SK-N-SH (cell line): ENCODE measurements around the gene CYP4F22. TPM values are rescaled to one million over a fixed set of nuclear protein-coding genes. Genes with fewer than 3 reads are reported as not detected.

ENCODE experiments used
- CTCF ChIA-PET: fragments of 300-600, 350-600 bp; formaldehyde crosslinking; extraction: SDS; loops from one replicate; lab custom pipeline; 2021; lab: Yijun Ruan, JAX
- POLR2A ChIA-PET: fragments of 350-600 bp; sonication (Branson Sonifier 250); formaldehyde crosslinking; extraction: SDS; loops from one replicate; lab custom pipeline; 2020; ENCODE audit warnings: antibody characterized with exemption, inconsistent platforms; lab: Yijun Ruan, JAX
- DNase-seq: peaks from one replicate; pipeline ENCODE4 v3.0.0; 2012
- H2AFZ ChIP-seq: fragments of 200-600 bp; sonication (generic); 2 replicates; pipeline ENCODE4 v1.8.1; 2016; ENCODE audit warnings: antibody characterized with exemption, mild to moderate bottlenecking, low read depth
- H3F3A ChIP-seq: fragments of 200-600 bp; sonication (generic); replicated peaks from 2 replicates; pipeline ENCODE3; 2016; ENCODE audit warnings: antibody characterized with exemption, mild to moderate bottlenecking; ENCODE audit not compliant: insufficient read depth
- H3K27ac ChIP-seq, 2 experiments: fragments of 200-500 bp in 1 of 2; fragments of 200-600 bp in 1 of 2; sonication (Bioruptor generic) in 1 of 2; sonication (generic), shearing (Covaris generic) in 1 of 2; 2 replicates each; pipeline versions ENCODE4 v1.5.1 to v1.6.1; 2014 to 2016; ENCODE audit warnings: low read depth in 2 of 2, inconsistent platforms in 1 of 2, low read length in 1 of 2, mild to moderate bottlenecking in 1 of 2, mixed read lengths in 1 of 2
- H3K27me3 ChIP-seq: fragments of 200-600 bp; sonication (generic), shearing (Covaris generic); 2 replicates; pipeline ENCODE4 v1.6.1; 2016; ENCODE audit warnings: mixed run types; ENCODE audit not compliant: insufficient read depth
- H3K36me3 ChIP-seq, 2 experiments: fragments of 200-500 bp in 1 of 2; fragments of 200-600 bp in 1 of 2; sonication (Bioruptor generic) in 1 of 2; sonication (generic) in 1 of 2; replicated peaks in 1 of 2; 2 replicates each; pipeline versions ENCODE3 to v1.5.1; 2014 to 2016; ENCODE audit warnings: low read length in 1 of 2, mild to moderate bottlenecking in 1 of 2; ENCODE audit not compliant: insufficient read depth in 2 of 2, control insufficient read depth in 1 of 2
- H3K4me1 ChIP-seq, 2 experiments: fragments of 200-500 bp in 1 of 2; fragments of 200-600 bp in 1 of 2; sonication (Bioruptor generic) in 1 of 2; sonication (generic), shearing (Covaris generic) in 1 of 2; 2 replicates each; pipeline versions ENCODE4 v1.5.1 to v1.6.1; 2014 to 2016; ENCODE audit warnings: low read depth in 1 of 2, low read length in 1 of 2, mixed run types in 1 of 2; ENCODE audit not compliant: insufficient read depth in 2 of 2, control insufficient read depth in 1 of 2
- H3K4me2 ChIP-seq: fragments of 200-600 bp; sonication (generic), shearing (Covaris generic); 2 replicates; pipeline ENCODE4 v1.6.1; 2017; ENCODE audit warnings: mixed run types
- H3K4me3 ChIP-seq, 2 experiments: fragments of 200-500 bp in 1 of 2; fragments of 200-600 bp in 1 of 2; sonication (Bioruptor generic) in 1 of 2; sonication (generic), shearing (Covaris generic) in 1 of 2; 2 replicates each; pipeline versions ENCODE4 v1.5.1 to v1.8.1; 2014 to 2016; ENCODE audit warnings: low read depth in 2 of 2, inconsistent platforms in 1 of 2, low read length in 1 of 2, mild to moderate bottlenecking in 1 of 2, mixed read lengths in 1 of 2, moderate library complexity in 1 of 2
- H3K79me2 ChIP-seq: fragments of 200-600 bp; sonication (generic); 2 replicates; pipeline ENCODE4 v1.8.1; 2017; ENCODE audit warnings: mild to moderate bottlenecking; ENCODE audit not compliant: insufficient read depth
- H3K9ac ChIP-seq: fragments of 200-600 bp; sonication (generic); 2 replicates; pipeline ENCODE4 v1.6.1; 2017; ENCODE audit warnings: mixed run types
- H3K9me2 ChIP-seq: fragments of 200-600 bp; sonication (generic); 2 replicates; pipeline ENCODE4 v1.6.1; 2017; ENCODE audit warnings: mixed run types
- H3K9me3 ChIP-seq: fragments of 200-600 bp; sonication (generic); 2 replicates; pipeline ENCODE4 v1.6.1; 2017; ENCODE audit warnings: mixed run types, mild to moderate bottlenecking, moderate library complexity
- H4K20me1 ChIP-seq: fragments of 200-600 bp; sonication (generic); 2 replicates; pipeline ENCODE4 v1.6.1; 2017; ENCODE audit warnings: mild to moderate bottlenecking, mixed run types; ENCODE audit not compliant: insufficient read depth
- CHD2 ChIP-seq: fragments of 150-350 bp; IDR thresholded peaks from 2 replicates; pipeline ENCODE4 v1.6.1; 2018; ENCODE audit warnings: low read length; ENCODE audit not compliant: partially characterized antibody
- ELF1 ChIP-seq: IDR thresholded peaks from 2 replicates; pipeline ENCODE4 v1.4.0; 2012
- FOXJ3 ChIP-seq: sonication (generic); formaldehyde crosslinking; IDR thresholded peaks from 2 replicates; pipeline ENCODE4 v1.5.1; 2020; ENCODE audit warnings: mild to moderate bottlenecking, missing genetic modification reagents
- FOXM1 ChIP-seq: IDR thresholded peaks from 2 replicates; pipeline ENCODE4 v1.4.0; 2012; ENCODE audit warnings: low read depth, mild to moderate bottlenecking
- IRF3 ChIP-seq: fragments of 150-350 bp; IDR thresholded peaks from 2 replicates; pipeline ENCODE4 v1.6.1; 2016; ENCODE audit warnings: mild to moderate bottlenecking, low read depth, low read length
- JUND ChIP-seq: IDR thresholded peaks from 2 replicates; pipeline ENCODE4 v1.4.0; 2012
- MAX ChIP-seq: IDR thresholded peaks from 2 replicates; pipeline ENCODE4 v1.4.0; 2012; ENCODE audit warnings: low read depth
- NRF1 ChIP-seq: IDR thresholded peaks from 2 replicates; pipeline ENCODE4 v1.6.1; 2012; ENCODE audit warnings: low read depth, mild to moderate bottlenecking, low read length
- PBX3 ChIP-seq: IDR thresholded peaks from 2 replicates; pipeline ENCODE4; 2012
- POLR2AphosphoS5 ChIP-seq: IDR thresholded peaks from 2 replicates; pipeline ENCODE4 v1.6.1; 2012; ENCODE audit warnings: low read depth, low read length
- RFX5 ChIP-seq: IDR thresholded peaks from 2 replicates; pipeline ENCODE4 v1.6.1; 2012; ENCODE audit warnings: mild to moderate bottlenecking, improper control_type of control experiment, low read length
- SIN3A ChIP-seq: IDR thresholded peaks from 2 replicates; pipeline ENCODE4 v1.6.1; 2012; ENCODE audit warnings: low read depth, mild to moderate bottlenecking, low read length, moderate library complexity, borderline replicate concordance
- SMC3 ChIP-seq: IDR thresholded peaks from 2 replicates; pipeline ENCODE4 v1.6.1; 2012; ENCODE audit warnings: low read depth, low read length, improper control_type of control experiment
- TCF12 ChIP-seq: IDR thresholded peaks from 2 replicates; pipeline ENCODE4 v1.4.0; 2012
- YY1 ChIP-seq: IDR thresholded peaks from 2 replicates; pipeline ENCODE4 v1.4.0; 2012; ENCODE audit warnings: low read depth, mild to moderate bottlenecking
- WGBS: methylation state at CpG from one replicate; pipeline ENCODE4 v1.1.6; 2017; ENCODE audit warnings: low lambda C conversion rate; 5-methylcytosine and 5-hydroxymethylcytosine counted together
- polyA plus RNA-seq, 3 experiments: library from polyadenylated mRNA; depleted of rRNA; stranded (reverse); fragments of >200 nt; gene quantifications; 2 replicates each; pipeline ENCODE4 v1.2.3, GENCODE V29; 2012
- TF ChIP-seq, protein P1 (sequence below): fragments of 150-350 bp; IDR thresholded peaks from 2 replicates; pipeline ENCODE4 v1.6.1; 2017; ENCODE audit warnings: antibody characterized with exemption, low read length, low read depth, borderline replicate concordance
- TF ChIP-seq, protein P2 (sequence below): IDR thresholded peaks from 2 replicates; pipeline ENCODE4 v1.4.0; 2012; ENCODE audit warnings: low read depth, borderline replicate concordance

Gene CYP4F22
- polyA plus RNA-seq, 1 of the 3 experiments (the other 2 are of a cell fraction) = not detected

DNA sequence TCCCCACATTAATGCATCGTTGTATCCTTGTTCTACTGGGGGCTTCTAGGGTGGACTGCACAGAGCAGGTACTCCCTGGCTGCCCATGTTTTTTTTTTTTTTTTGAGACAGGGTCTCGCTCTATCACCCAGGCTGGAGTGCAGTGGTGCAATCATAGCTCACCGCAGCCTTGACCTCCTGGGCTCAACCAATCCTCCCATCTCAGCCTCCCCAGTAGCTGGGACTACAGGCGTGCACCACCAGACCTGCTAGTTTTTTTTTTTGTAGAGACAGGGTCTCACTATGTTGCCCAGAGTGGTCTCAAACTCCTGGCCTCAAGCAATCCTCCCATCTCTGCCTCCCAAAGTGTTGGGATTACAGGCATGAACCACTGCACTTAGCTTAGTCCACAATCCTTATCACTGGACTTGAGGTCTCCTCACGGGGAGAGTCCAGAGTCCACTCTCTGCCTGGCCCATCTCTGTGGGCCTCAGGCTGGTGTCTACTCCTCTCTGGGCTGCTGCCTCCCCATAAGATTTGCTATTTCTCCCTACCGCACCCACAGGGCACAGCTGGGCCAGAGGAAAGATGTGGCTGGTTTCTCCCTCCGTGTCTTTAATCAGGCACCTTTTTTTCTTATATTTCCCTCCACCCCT lies 56.3 kb downstream of the CYP4F22 start:
- H3K9me3 ChIP-seq = no peaks in the 10 kb centered on the region
- H3K4me2 ChIP-seq = no peak overlapping the region
- H3K9ac ChIP-seq = no peak overlapping the region
- no peak overlapping the region for H3K4me3 ChIP-seq
- H4K20me1 ChIP-seq = no peaks in the 10 kb centered on the region
- H3F3A ChIP-seq = no peaks in the 10 kb centered on the region
- DNase-seq = no peak
- 4% methylated on average over 7 of the region's 7 CpGs for WGBS
- no peaks in the 10 kb centered on the region for H3K9me2 ChIP-seq
- ChIA-PET CTCF (no interaction called here), POLR2A (no interaction called here)
- H3K4me1 ChIP-seq = no peaks in the 10 kb centered on the region; a peak in 1 of 4 replicates
- H3K36me3 ChIP-seq = no peaks in the 10 kb centered on the region
- no peak overlapping the region for H2AFZ ChIP-seq
- H3K79me2 ChIP-seq = no peaks in the 10 kb centered on the region
- no peak overlapping the region for H3K27ac ChIP-seq
- H3K27me3 ChIP-seq = peaks cover 15% of the 10 kb centered on the region; the same call in 1 of the 2 replicates
- TF ChIP-seq, protein P1, sequence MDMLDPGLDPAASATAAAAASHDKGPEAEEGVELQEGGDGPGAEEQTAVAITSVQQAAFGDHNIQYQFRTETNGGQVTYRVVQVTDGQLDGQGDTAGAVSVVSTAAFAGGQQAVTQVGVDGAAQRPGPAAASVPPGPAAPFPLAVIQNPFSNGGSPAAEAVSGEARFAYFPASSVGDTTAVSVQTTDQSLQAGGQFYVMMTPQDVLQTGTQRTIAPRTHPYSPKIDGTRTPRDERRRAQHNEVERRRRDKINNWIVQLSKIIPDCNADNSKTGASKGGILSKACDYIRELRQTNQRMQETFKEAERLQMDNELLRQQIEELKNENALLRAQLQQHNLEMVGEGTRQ = no peak
- TF ChIP-seq SIN3A = no peak
- no peak for TF ChIP-seq NRF1
- TF ChIP-seq MAX = no peak
- TF ChIP-seq SMC3 = no peak
- no peak for TF ChIP-seq RFX5
- no peak for TF ChIP-seq ELF1
- TF ChIP-seq FOXJ3 = no peak
- TF ChIP-seq POLR2AphosphoS5 = no peak
- no peak for TF ChIP-seq FOXM1
- TF ChIP-seq YY1 = no peak

GRCh38 chr19:15570420-15570819 lies 62.1 kb downstream of the CYP4F22 start:
- Histone ChIP-seq H3K79me2 (no peaks in the 10 kb centered on the region), H3K27ac (no peak overlapping the region), H3K36me3 (no peaks in the 10 kb centered on the region), H3F3A (no peaks in the 10 kb centered on the region), H3K9me2 (no peaks in the 10 kb centered on the region), H4K20me1 (no peaks in the 10 kb centered on the region), H3K4me3 (no peak overlapping the region), H3K4me2 (no peak overlapping the region), H3K27me3 (peaks cover 18% of the 10 kb centered on the region; the same call in 1 of the 2 replicates), H3K4me1 (no peaks in the 10 kb centered on the region), H3K9ac (no peak overlapping the region), H3K9me3 (no peaks in the 10 kb centered on the region), H2AFZ (no peak overlapping the region)
- no peak for DNase-seq
- POLR2A ChIA-PET = no interaction called here
- WGBS = 10% methylated on average over 3 of the region's 3 CpGs
- TF ChIP-seq JUND (no peak), IRF3 (no peak), CHD2 (no peak), TCF12 (no peak), PBX3 (no peak), ELF1 (no peak)
- TF ChIP-seq, protein P2, sequence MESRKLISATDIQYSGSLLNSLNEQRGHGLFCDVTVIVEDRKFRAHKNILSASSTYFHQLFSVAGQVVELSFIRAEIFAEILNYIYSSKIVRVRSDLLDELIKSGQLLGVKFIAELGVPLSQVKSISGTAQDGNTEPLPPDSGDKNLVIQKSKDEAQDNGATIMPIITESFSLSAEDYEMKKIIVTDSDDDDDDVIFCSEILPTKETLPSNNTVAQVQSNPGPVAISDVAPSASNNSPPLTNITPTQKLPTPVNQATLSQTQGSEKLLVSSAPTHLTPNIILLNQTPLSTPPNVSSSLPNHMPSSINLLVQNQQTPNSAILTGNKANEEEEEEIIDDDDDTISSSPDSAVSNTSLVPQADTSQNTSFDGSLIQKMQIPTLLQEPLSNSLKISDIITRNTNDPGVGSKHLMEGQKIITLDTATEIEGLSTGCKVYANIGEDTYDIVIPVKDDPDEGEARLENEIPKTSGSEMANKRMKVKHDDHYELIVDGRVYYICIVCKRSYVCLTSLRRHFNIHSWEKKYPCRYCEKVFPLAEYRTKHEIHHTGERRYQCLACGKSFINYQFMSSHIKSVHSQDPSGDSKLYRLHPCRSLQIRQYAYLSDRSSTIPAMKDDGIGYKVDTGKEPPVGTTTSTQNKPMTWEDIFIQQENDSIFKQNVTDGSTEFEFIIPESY = no peak
- CTCF ChIA-PET = no interaction called here
